ENCODE data around the gene WFS1. TPM values are rescaled to one million over a fixed set of nuclear protein-coding genes. Genes with fewer than 3 reads are reported as not detected.

WFS1 gene
- total RNA-seq, 2 donors from 2014 or later = 77.9 to 131 TPM

DNA sequence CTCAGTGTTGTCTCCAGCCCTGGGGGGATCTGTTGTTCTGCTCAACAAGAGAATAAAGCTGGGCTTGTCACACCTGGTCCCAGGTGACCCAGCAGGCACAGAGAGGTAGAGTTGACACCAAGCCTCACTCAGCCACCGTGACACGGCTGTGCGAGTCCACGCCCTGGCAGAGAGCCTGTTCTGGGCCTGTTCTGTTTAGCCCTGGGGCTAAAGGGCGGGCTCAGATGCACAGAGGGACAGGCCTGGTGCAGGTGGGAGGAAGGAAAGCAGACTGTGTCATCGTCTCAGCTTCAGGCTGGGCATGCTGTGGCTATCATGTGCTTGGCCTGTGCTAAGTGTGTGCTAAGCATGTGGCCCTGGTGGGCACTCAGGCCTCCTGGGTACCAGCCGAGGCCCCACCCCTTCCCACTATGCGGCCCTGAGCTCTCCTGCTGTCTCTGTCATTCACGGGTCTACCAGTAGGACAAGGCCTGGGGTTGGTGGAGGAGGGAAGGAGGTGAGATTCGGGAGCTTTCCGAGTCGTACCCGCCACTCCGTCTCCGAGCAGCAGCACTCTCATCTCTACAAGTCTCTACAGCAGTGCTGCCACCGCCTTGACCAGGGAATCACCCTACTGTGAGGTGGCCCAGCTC, 10.8 kb downstream of the WFS1 start:
- no peak overlapping the region for H3K27ac ChIP-seq
- H3K4me3 ChIP-seq = no peak overlapping the region
- H3K27me3 ChIP-seq (replicated peaks; ENCODE audit: insufficient read depth) = no peaks in the 10 kb centered on the region
- no peaks in the 10 kb centered on the region for H3K9me3 ChIP-seq
- TF ChIP-seq, protein P1, sequence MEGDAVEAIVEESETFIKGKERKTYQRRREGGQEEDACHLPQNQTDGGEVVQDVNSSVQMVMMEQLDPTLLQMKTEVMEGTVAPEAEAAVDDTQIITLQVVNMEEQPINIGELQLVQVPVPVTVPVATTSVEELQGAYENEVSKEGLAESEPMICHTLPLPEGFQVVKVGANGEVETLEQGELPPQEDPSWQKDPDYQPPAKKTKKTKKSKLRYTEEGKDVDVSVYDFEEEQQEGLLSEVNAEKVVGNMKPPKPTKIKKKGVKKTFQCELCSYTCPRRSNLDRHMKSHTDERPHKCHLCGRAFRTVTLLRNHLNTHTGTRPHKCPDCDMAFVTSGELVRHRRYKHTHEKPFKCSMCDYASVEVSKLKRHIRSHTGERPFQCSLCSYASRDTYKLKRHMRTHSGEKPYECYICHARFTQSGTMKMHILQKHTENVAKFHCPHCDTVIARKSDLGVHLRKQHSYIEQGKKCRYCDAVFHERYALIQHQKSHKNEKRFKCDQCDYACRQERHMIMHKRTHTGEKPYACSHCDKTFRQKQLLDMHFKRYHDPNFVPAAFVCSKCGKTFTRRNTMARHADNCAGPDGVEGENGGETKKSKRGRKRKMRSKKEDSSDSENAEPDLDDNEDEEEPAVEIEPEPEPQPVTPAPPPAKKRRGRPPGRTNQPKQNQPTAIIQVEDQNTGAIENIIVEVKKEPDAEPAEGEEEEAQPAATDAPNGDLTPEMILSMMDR (IDR thresholded peaks at IDR 0.05) = no peak
- peaks cover 7% of the 10 kb centered on the region for H3K36me3 ChIP-seq
- DNase-seq (ENCODE audit: low spot score) = no peak
- ATAC-seq (ENCODE audit: insufficient number of reproducible peaks, low FRiP score, low read depth) = no peak
- peaks cover 32 to 67% of the 10 kb centered on the region in 2 donors for H3K4me1 ChIP-seq (ENCODE audit: control insufficient read depth in 1 of 2, low read depth in 2 of 2)

DNA sequence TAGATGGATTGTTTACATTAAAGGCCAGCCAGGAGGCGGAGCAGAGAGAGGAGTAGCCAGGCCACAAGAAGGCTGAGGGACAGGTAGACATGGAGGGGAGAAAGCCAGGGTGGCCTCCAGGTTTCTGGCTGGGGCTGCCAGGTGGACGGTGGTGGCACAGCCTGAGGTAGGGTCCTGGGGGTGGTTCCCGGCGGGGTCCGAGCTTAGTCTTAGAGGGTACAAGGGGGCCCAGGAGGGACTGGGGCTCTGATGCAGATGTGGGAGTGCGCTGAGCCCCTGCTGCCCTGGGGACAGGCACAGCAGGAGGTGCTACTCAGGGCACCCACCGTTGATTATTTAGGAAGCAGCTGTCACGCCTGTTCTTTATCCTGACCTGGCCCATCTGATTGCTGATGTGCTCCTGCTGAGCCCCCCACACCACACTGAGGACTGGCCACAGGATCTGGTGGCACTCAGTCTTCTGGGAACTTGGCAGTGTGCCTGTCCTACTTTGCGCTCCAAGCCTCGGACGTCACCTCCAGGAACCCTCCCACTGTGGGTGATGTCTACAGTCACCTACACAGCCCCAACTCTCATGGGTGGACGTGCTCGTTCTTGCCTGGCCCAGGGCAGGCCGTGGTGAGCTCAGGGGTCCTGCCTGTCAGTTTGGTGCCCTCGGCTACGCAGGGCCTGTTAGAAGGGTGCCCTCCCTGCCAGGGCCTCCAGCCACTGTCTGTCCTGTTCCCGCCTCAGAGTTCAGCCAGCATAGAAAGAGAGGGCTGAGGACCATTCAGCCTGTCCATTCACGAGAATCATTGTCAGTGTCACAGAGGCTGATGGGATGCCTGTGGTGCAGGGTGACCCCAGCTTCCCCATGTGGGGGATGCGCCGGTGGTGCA, 12.0 kb downstream of the WFS1 start:
- TF ChIP-seq, protein P1 (IDR thresholded peaks at IDR 0.05) = no peak
- Histone ChIP-seq H3K27me3 (replicated peaks; ENCODE audit: insufficient read depth) (no peaks in the 10 kb centered on the region), H3K4me1 (ENCODE audit: control insufficient read depth in 1 of 2, low read depth in 2 of 2) (peaks cover 23 to 55% of the 10 kb centered on the region in 2 donors), H3K27ac (peak overlapping the region; percentile 49 to 60), H3K9me3 (no peaks in the 10 kb centered on the region), H3K4me3 (peak overlapping the region; percentile 24), H3K36me3 (peaks cover 15% of the 10 kb centered on the region)
- no peak for ATAC-seq (ENCODE audit: insufficient number of reproducible peaks, low FRiP score, low read depth)
- no peak for DNase-seq (ENCODE audit: low spot score)

DNA sequence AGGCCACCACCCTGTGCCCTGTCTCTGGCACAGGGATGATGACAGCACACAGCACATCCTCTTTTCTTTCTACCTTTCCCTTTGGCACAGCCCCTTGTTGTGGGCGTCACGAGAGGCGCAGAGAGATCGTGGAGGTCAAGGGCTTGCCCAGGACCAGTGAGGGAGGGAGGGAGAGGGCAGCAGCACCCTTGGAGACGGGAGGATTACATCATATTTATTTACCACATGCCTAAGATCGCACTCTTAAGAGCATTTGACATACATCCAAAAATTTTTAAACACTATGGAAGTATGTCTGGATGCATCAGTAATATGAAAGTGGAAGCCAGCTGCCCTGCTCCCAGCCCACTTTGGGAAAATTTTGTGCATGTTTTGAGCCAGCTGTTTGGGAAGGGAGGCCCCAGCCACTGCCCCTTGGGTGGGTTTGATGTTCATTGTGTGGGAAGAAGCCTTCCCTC, 12.7 kb downstream of the WFS1 start:
- H3K4me1 ChIP-seq (ENCODE audit: control insufficient read depth in 1 of 2, low read depth in 2 of 2) = peaks cover 19 to 48% of the 10 kb centered on the region in 2 donors
- TF ChIP-seq, protein P1 (IDR thresholded peaks at IDR 0.05) = no peak
- no peak for DNase-seq (ENCODE audit: low spot score)
- no peaks in the 10 kb centered on the region for H3K9me3 ChIP-seq
- no peak for ATAC-seq (ENCODE audit: insufficient number of reproducible peaks, low FRiP score, low read depth)
- H3K36me3 ChIP-seq = peaks cover 22% of the 10 kb centered on the region
- peak overlapping the region; percentile 24 for H3K4me3 ChIP-seq
- no peaks in the 10 kb centered on the region for H3K27me3 ChIP-seq (replicated peaks; ENCODE audit: insufficient read depth)
- H3K27ac ChIP-seq = peak overlapping the region; percentile 49 to 60

DNA sequence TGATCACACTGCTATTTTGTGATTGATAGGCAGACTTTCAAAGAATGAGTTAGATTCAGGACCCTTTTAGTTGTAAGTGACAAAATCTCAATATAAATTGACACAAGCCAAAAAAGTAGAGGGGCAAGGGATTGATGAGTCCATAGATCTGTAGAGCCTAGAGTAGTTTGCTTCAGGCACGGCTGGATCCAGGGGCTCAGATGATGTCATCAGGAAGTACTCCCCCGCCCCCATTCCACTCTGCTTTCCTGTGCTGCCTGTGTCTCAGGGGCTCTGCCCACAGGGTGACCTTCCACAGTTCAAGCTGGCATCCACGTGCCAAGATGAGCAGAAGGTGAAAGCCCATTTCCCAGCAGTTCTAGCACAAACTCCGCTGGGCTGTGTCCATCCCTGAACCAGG, 13.6 kb downstream of the WFS1 start:
- Histone ChIP-seq H3K27me3 (replicated peaks; ENCODE audit: insufficient read depth) (no peaks in the 10 kb centered on the region), H3K4me3 (no peak overlapping the region), H3K36me3 (peaks cover 31% of the 10 kb centered on the region), H3K9me3 (no peaks in the 10 kb centered on the region), H3K4me1 (ENCODE audit: control insufficient read depth in 1 of 2, low read depth in 2 of 2) (peaks cover 15 to 39% of the 10 kb centered on the region in 2 donors), H3K27ac (no peak overlapping the region)
- DNase-seq (ENCODE audit: low spot score) = no peak
- TF ChIP-seq, protein P1 (IDR thresholded peaks at IDR 0.05) = no peak
- no peak for ATAC-seq (ENCODE audit: insufficient number of reproducible peaks, low FRiP score, low read depth)
